Activated naive CD8-positive, alpha-beta T cell treated with anti-CD3 and anti-CD28 coated beads for 36 hours (primary cell): Measurements from ENCODE around the gene GNG12. TPM values are rescaled to one million over a fixed set of nuclear protein-coding genes. Genes with fewer than 3 reads are reported as not detected.
A peak's percentile ranks its signal among the peaks of the same experiment; 100 is the strongest.

ENCODE experiments used
- DNase-seq: peaks from one replicate; pipeline ENCODE4 v3.0.0; 2021
- H3K27ac Mint-ChIP-seq: one replicate; pipeline ENCODE4 v1.8.0; 2022; ENCODE audit warnings: mild to moderate bottlenecking, moderate library complexity, mixed read lengths
- H3K27me3 Mint-ChIP-seq: one replicate; pipeline ENCODE4 v1.8.0; 2022; ENCODE audit warnings: mild to moderate bottlenecking, mixed read lengths
- H3K36me3 Mint-ChIP-seq: one replicate; pipeline ENCODE4 v1.8.0; 2021; ENCODE audit warnings: mild to moderate bottlenecking, mixed read lengths
- H3K4me1 Mint-ChIP-seq: one replicate; pipeline ENCODE4 v1.8.0; 2021; ENCODE audit warnings: mixed read lengths
- H3K4me3 Mint-ChIP-seq: one replicate; pipeline ENCODE4 v1.8.0; 2022; ENCODE audit warnings: mild to moderate bottlenecking, moderate library complexity, mixed read lengths
- H3K9me3 Mint-ChIP-seq: one replicate; pipeline ENCODE4 v1.8.0; 2022; ENCODE audit warnings: mixed read lengths
- total RNA-seq, 2 experiments: library from RNA; stranded (reverse); gene quantifications; one replicate each; pipeline ENCODE4 v1.2.3, GENCODE V29; 2021

The GNG12 gene
- total RNA-seq, 2 experiments from 2014 or later: 0.43 to 0.60 TPM

DNA sequence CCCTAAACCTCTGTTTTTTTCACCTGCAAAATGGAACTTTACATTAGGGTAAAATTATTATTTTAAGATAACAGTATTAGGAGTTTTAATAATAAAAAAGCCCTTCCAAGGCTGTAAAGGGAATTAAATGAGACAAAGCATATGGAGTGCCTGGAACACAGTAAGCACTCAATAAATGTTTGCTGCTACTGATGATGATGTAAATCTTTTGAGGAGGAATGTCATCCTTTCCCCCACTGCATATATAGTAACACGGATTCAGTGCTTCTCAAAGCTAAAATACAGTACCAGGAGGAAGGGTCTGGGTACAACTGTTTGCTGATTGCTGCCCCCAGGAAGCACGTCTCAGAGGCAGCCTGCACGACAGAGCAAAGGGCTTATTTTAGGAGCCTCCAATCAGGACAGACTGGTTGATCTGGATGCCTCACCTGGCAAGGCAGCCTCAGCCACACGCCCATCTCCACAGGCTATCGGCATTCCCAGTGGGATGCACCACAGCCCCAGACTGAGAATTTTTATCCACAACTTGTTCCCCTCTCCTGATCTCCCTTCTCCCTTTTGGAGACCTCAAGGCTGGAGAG, 83.9 kb downstream of the GNG12 start:
- Mint-ChIP-seq H3K4me3 (no peak overlapping the region), H3K27me3 (peaks cover 14% of the 10 kb centered on the region), H3K4me1 (peaks cover 26% of the 10 kb centered on the region), H3K9me3 (no peaks in the 10 kb centered on the region), H3K27ac (no peak overlapping the region), H3K36me3 (no peaks in the 10 kb centered on the region)
- DNase-seq: no peak

DNA sequence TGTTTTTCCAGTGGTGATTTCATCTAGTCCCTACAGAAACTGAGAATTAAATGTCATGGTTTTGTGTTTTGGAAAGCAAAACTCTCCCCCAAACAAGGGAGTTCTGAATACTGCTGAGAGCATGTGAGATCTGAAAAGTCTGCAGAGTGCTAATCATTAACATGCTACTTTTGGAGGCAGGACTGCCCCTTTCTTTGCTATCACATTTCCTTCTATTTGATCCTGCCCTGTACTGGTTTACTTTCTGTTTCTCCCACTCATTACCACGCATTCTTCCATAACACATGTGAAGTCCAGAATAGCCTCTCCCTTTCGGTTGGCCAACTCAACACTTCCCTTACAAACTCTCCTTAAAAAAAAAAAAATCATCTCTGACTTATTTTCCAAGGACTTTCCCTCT, 84.6 kb downstream of the GNG12 start:
- H3K4me3 Mint-ChIP-seq: no peak overlapping the region
- no peaks in the 10 kb centered on the region for H3K9me3 Mint-ChIP-seq
- no peak for DNase-seq
- H3K4me1 Mint-ChIP-seq: peaks cover 24% of the 10 kb centered on the region
- no peak overlapping the region for H3K27ac Mint-ChIP-seq
- peaks cover 14% of the 10 kb centered on the region for H3K27me3 Mint-ChIP-seq
- no peaks in the 10 kb centered on the region for H3K36me3 Mint-ChIP-seq

DNA sequence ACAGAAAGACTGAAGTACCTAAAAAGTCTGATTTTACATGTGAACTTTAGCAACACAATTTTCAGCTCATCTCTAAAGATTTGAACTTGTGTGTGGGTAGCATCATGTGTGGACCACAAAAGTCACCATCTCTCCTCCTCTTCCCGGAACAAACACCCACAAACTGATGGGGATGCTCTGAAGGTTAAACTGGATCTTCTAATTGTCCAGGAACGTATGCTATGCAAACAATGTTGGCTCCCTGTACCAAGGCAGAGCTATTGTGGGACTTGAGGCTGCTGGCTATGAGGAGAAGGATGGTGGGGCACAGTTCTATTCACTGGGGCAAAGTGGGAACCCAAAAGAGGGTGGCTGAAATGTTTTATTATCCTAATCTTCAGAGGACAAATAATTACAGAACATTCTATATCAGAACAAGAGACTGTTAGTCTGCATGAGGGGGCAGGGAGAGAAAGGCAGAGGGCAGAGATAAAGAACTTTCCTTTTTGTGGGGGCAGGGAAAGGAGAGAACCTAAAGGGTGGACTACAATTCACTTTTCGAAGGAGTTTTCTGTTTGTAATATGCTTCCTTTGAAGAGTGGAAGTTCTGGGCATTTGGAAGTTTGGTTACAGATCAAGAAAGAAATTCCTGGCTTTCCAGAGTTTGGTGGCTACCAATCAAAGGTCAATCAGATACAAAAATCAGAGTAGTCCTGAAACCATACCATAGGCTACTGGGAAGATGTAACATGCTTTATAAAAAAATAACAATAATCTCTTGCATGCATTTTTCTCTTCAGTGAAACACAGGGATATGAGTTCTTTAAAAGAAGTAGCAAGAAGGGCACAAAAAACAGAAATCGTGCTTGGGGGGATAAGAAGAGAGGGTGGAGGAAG, 85.4 kb downstream of the GNG12 start:
- Mint-ChIP-seq H3K36me3 (no peaks in the 10 kb centered on the region), H3K9me3 (no peaks in the 10 kb centered on the region), H3K27ac (peak overlapping the region; percentile 9), H3K4me3 (no peak overlapping the region), H3K27me3 (peaks cover 14% of the 10 kb centered on the region), H3K4me1 (peaks cover 24% of the 10 kb centered on the region)
- no peak for DNase-seq

DNA sequence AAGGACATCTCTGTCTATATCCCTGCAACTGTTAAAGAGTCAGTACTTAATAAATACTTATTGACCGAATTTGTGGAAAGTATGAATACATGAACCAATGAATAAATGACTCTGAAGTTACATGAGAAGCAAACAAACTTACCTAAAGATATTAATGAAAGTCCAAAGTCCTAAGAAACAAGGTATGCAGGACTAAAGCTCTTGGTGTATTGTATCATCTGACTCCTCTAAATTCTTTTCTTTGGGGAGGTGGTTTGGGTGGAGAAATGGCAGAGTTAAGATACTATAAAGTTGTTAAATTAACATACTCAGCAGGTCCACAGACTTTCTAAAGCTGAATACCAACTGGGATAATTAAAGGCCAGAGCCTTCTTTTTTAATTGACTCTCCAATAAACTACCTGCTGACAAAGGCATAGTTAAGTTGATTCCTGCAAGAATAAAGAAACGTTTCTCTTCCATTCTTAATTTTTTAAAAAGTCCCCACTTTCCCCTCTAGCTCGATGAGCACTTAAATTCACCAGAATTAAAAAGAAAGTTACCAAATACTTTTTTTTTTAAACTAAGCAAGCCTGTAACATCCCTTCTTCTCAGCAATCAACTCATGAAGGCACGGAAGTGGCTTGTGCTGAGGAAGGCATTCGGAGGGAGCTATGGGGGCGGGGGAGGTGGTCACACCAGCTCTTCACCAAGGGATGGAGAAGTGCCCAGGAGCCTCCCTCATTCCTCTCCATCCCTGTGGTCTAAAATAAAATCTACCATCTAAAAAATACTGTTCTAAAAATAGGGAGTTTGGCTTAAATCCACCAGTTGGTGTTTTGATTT, 87.2 kb downstream of the GNG12 start:
- Mint-ChIP-seq H3K27ac (no peak overlapping the region), H3K4me3 (no peak overlapping the region), H3K4me1 (peaks cover 24% of the 10 kb centered on the region), H3K36me3 (no peaks in the 10 kb centered on the region), H3K27me3 (peaks cover 14% of the 10 kb centered on the region), H3K9me3 (no peaks in the 10 kb centered on the region)
- DNase-seq: no peak

DNA sequence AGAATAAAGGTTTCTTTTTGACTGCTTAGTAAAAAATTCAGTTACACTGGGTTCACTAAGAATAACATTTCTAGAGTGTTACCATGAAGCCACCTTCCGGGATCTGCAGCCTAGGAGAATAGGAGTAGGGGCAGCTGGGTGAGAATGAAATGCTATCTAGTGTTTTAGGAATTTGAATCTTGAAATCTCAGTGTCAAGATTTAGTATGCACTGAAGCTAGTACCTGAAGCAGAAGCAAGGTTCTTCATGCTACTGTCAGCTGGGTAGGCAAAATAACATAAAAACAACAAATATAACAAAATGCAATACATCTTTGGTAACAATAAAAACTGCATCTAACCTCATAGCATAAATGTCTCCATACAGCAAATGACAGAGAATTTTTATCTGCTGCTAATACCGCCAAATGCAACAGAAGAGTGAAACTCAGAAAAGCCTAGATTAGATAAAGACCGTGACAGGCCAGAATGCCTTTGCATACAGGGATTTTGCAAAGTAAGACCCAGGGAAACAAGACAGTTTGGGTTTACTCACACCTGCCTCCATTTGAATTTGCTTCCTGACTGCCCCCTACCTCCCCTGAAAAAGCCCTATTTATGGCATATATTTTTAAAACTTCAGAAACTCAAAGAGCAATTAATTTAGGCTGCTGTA, 90.1 kb downstream of the GNG12 start:
- no peak overlapping the region for H3K4me3 Mint-ChIP-seq
- DNase-seq: no peak
- peaks cover 8% of the 10 kb centered on the region for H3K4me1 Mint-ChIP-seq
- peaks cover 10% of the 10 kb centered on the region for H3K27me3 Mint-ChIP-seq
- H3K27ac Mint-ChIP-seq: no peak overlapping the region
- no peaks in the 10 kb centered on the region for H3K36me3 Mint-ChIP-seq
- H3K9me3 Mint-ChIP-seq: no peaks in the 10 kb centered on the region

DNA sequence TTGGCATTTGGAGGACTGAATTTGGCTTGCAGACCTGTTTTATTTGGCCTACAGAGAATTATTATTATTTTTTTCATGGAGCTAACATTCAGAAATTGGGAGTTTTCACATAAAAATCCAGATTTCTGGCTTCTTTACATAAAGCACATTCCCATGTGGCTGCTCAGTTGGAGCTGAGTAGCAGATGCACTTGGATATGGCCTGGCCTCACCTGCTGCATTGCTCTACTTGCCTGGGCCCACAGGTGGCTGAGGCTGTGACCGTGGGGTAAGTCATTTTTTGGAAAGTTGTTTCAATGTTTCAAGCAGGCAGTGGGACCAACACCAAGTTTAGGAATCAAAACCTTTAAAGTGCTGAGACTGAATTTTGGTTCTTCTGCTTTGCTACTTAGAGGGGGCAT, 91.5 kb downstream of the GNG12 start:
- Mint-ChIP-seq H3K4me1 (peaks cover 4% of the 10 kb centered on the region), H3K36me3 (no peaks in the 10 kb centered on the region), H3K27me3 (peaks cover 10% of the 10 kb centered on the region), H3K4me3 (no peak overlapping the region), H3K27ac (no peak overlapping the region), H3K9me3 (no peaks in the 10 kb centered on the region)
- DNase-seq: no peak

DNA sequence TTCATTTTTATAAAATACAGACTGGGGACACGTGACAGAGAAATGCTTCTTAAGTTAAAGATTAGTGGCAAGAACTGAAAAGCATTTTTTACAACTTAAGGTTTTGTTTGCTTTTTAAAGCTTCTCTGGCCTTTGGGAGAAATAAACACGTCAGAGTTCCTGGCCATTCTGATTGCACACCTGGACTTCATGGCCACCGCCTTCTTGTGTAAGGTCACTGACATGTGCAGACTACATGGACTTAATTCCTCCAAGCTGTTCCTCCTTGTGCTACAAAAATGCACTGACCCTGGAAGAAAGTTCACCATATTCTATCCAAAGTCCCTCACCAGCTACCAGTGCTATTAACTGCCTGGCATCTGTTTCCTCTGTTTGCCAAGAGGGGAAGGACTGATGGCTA, 92.1 kb downstream of the GNG12 start:
- Mint-ChIP-seq H3K27ac (no peak overlapping the region), H3K4me3 (no peak overlapping the region), H3K27me3 (peaks cover 4% of the 10 kb centered on the region), H3K4me1 (peaks cover 11% of the 10 kb centered on the region), H3K36me3 (no peaks in the 10 kb centered on the region), H3K9me3 (no peaks in the 10 kb centered on the region)
- DNase-seq: no peak

DNA sequence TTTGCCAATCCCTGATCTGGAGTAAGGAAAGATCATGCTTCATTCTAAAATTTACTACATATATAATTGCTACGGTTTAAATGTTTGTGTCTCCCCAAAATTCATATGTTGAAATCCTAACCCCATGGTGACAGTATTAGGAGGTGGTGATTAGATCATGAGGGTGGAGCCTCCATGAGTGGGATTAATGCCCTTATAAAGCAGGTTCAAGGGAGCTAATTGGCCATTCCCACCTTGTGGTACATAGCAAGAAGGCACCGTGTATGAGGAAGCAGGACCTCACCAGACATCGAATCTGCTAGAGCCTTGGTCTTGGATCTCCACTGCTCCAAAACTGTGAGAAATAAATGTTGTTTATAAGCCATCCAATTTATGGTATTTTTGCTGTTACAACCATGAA, 92.7 kb downstream of the GNG12 start:
- Mint-ChIP-seq H3K36me3 (no peaks in the 10 kb centered on the region), H3K9me3 (no peaks in the 10 kb centered on the region), H3K27ac (no peak overlapping the region), H3K4me1 (peaks cover 14% of the 10 kb centered on the region), H3K4me3 (no peak overlapping the region), H3K27me3 (no peaks in the 10 kb centered on the region)
- DNase-seq: no peak

DNA sequence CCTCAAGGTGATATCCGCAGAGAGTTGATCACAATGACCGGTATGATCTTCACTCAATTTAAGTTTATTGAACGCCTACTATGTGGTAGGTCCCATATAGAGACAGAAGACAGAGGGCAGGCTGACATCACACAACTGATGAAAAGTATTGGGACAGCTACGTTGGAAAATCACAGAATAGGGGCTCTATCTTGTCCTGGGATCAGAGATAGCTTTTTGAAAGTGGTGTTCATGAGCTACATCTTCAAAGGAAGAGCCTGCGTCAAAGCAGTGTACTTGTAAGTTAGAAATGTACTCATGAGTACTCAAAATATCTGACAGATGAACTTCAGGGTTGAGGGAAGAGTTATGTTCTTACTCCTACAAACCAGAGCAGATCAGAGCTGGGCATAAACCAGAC, 93.9 kb downstream of the GNG12 start:
- no peak overlapping the region for H3K27ac Mint-ChIP-seq

DNA sequence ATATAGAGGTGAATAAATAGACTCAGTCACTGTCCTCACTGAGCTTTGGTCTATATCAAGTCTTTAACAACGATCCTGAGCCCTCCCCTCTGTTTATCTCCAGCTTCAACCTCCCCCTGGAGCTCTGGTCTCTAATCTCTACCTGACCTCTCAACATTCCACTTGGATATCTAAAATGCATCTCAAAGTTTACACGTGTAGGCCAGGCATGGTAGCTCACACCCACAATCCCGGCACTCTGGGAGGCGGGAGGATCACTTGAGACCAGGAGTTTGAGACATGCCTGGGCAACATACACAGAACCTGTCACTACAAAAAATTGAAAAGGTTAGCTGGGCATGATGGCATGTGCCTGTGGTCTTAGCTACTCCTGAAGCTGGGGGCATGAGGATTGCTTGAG, 94.9 kb downstream of the GNG12 start:
- peaks cover 17% of the 10 kb centered on the region for H3K4me1 Mint-ChIP-seq
- H3K4me3 Mint-ChIP-seq: no peak overlapping the region
- no peak overlapping the region for H3K27ac Mint-ChIP-seq
- H3K36me3 Mint-ChIP-seq: no peaks in the 10 kb centered on the region
- H3K9me3 Mint-ChIP-seq: no peaks in the 10 kb centered on the region
- DNase-seq: no peak
- H3K27me3 Mint-ChIP-seq: no peaks in the 10 kb centered on the region

More for the DNA sequence above, 93.9 kb downstream of the GNG12 start:
- Mint-ChIP-seq H3K9me3 (no peaks in the 10 kb centered on the region), H3K36me3 (no peaks in the 10 kb centered on the region), H3K4me3 (no peak overlapping the region), H3K4me1 (peaks cover 14% of the 10 kb centered on the region), H3K27me3 (no peaks in the 10 kb centered on the region)
- no peak for DNase-seq

DNA sequence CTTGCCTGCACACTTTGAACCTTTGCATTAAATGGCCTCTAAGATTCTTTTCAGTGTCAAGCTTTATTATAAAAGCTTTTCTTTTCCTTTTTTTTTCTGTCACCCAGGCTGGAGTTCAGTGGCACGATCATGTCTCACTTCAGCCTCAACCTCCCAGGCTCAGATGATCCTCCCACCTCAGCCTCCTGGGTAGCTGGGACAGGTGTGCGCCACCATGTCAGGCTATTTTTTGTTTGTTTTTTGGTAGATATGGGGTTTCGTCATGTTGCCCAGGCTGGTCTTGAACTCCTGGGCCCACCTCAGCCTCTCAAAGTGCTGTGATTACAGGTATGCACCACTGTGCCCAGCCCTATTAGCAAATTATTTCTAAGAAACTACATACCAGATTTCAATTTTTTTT, 95.4 kb downstream of the GNG12 start:
- DNase-seq: no peak
- no peak overlapping the region for H3K4me3 Mint-ChIP-seq
- peaks cover 17% of the 10 kb centered on the region for H3K4me1 Mint-ChIP-seq
- no peaks in the 10 kb centered on the region for H3K36me3 Mint-ChIP-seq
- H3K9me3 Mint-ChIP-seq: no peaks in the 10 kb centered on the region
- no peaks in the 10 kb centered on the region for H3K27me3 Mint-ChIP-seq
- H3K27ac Mint-ChIP-seq: no peak overlapping the region

DNA sequence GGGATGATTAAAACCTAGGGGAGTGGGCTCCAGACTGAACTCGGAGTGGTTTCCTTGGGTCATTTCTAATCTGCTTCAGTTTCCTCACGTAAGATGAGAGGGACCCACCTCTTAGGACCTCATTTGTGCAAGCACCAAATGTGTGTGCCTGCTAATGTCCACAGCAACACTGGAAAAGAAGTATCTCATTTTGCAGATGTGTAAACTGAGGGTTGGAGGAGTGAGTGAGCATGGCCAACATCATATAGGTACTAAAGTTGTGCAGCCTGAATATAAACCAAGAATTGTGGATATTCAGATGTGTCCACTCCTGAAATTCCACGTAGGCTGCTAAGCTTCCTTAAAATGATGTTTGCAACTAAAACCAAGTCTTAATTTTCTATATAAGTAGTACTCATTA, 96.5 kb downstream of the GNG12 start:
- DNase-seq: no peak
- Mint-ChIP-seq H3K9me3 (no peaks in the 10 kb centered on the region), H3K27ac (no peak overlapping the region), H3K4me3 (no peak overlapping the region), H3K4me1 (peaks cover 17% of the 10 kb centered on the region), H3K36me3 (no peaks in the 10 kb centered on the region), H3K27me3 (no peaks in the 10 kb centered on the region)

DNA sequence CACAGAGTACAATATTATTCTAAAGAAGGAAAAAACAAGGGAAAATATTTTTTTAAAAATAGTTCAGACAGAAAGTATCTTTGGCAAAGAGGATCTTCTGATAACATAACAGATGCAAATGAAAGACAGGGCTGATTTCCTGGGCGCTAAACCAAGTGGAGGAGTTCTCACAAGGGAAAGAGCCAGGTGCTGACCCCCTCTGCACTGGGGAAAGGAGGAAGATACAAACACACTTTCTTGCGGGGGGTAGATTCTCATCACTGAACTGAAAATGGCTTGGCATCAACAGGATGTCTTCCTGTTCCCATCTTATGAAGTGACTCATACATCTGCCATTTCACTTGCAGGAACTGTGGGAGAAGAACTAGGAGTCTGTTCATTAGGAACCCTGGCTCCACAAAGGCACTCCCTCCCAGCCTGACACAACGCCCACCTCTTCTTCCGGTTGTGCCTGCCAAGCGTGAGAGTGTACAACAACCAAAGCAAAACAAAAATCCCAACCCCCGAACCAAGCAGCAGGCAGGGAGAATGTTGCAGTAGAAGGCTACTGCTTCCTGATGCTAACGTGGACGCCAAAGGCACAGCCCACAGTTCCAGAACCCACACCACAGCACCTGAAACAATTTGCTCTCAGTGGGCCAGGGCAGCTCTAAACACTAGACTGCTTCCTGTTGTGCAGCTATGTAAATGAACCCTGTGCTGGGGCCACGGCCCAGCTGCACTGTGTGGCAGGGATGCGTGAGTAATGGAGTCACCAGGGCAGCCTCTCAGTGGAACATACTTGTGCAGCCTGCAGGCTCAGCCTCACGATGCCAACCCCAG, 97.2 kb downstream of the GNG12 start:
- no peaks in the 10 kb centered on the region for H3K36me3 Mint-ChIP-seq
- DNase-seq: peak; percentile 48
- H3K9me3 Mint-ChIP-seq: no peaks in the 10 kb centered on the region
- H3K27me3 Mint-ChIP-seq: no peaks in the 10 kb centered on the region
- peak overlapping the region; percentile 49 for H3K4me3 Mint-ChIP-seq
- peak overlapping the region; percentile 79 for H3K27ac Mint-ChIP-seq
- H3K4me1 Mint-ChIP-seq: peaks cover 17% of the 10 kb centered on the region

DNA sequence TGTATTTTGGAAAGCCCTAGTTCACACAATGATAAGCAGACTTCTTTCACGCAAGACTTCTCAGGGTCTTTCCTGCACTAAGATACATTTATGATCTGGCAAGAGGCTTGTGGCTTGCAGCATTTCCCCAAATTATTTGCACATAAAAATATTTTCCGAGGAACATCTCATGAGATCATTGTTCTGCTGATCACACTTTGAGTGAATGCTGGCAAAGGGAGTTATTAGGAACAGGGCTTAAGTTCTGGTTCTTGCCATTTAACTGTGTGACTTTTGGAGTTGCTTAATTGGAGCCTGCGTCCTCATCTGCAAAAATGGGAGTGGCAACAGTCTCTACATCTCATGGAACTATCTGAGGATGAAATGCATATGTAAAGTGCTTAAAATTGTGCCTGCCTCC, 98.1 kb downstream of the GNG12 start:
- Mint-ChIP-seq H3K27ac (no peak overlapping the region), H3K9me3 (no peaks in the 10 kb centered on the region), H3K4me3 (no peak overlapping the region), H3K36me3 (no peaks in the 10 kb centered on the region), H3K4me1 (peaks cover 17% of the 10 kb centered on the region), H3K27me3 (no peaks in the 10 kb centered on the region)
- no peak for DNase-seq
